Urinary bladder (tissue), 4 donors: Measurements from ENCODE around the gene HPSE2. TPM values are rescaled to one million over a fixed set of nuclear protein-coding genes. Genes with fewer than 3 reads are reported as not detected.

Experiments used
- DNase-seq: peaks from one replicate; pipeline ENCODE4 v3.0.0-alpha.2; 2015; ENCODE audit errors: extremely low spot score
- H3K27ac ChIP-seq: one replicate; pipeline ENCODE4 v1.5.1; 2013; ENCODE audit warnings: low read depth, mild to moderate bottlenecking, moderate library complexity
- H3K36me3 ChIP-seq: one replicate; pipeline ENCODE4 v1.6.1; 2013; ENCODE audit warnings: mild to moderate bottlenecking, moderate library complexity; ENCODE audit not compliant: insufficient read depth
- H3K4me1 ChIP-seq: one replicate; pipeline ENCODE4 v1.6.1; 2013; ENCODE audit warnings: mild to moderate bottlenecking, moderate library complexity; ENCODE audit not compliant: insufficient read depth
- H3K4me3 ChIP-seq: one replicate; pipeline ENCODE4 v1.5.1; 2013; ENCODE audit warnings: low read depth, low read length
- WGBS: extraction: QIAGEN DNeasy Blood & Tissue Kit; methylation state at CpG from one replicate; pipeline ENCODE4 v1.1.7; 2013; 5-methylcytosine and 5-hydroxymethylcytosine counted together
- polyA plus RNA-seq: library from polyadenylated mRNA; stranded (reverse); fragments of 200-250 nt; gene quantifications from one replicate; pipeline ENCODE4 v1.2.3, GENCODE V29; 2013
- total RNA-seq: library from RNA; depleted of rRNA; stranded (reverse); fragments of >200 nt; gene quantifications from one replicate; pipeline ENCODE4 v1.2.3, GENCODE V29; 2014
- donor health status: healthy with polysubstance abuse.
- donor health status: healthy.

Gene HPSE2
- total and polyA plus RNA-seq, 2 donors: 46.3 to 48.1 TPM

- H3K4me1 ChIP-seq: no peaks in the 10 kb centered on the region
- H3K27ac ChIP-seq: no peak overlapping the region
- H3K4me3 ChIP-seq: no peak overlapping the region
- no peak for DNase-seq
- H3K36me3 ChIP-seq: no peaks in the 10 kb centered on the region
Measured at GRCh38 chr10:98676895-98677294, 558.8 kb downstream of the HPSE2 start.

GRCh38 chr10:98675902-98676301 is 559.8 kb downstream of the HPSE2 start:
- no peak overlapping the region for H3K4me3 ChIP-seq
- WGBS: 80% methylated on average over 4 of the region's 4 CpGs
- H3K4me1 ChIP-seq: no peaks in the 10 kb centered on the region
- DNase-seq: no peak
- H3K36me3 ChIP-seq: no peaks in the 10 kb centered on the region
- no peak overlapping the region for H3K27ac ChIP-seq

GRCh38 chr10:98673171-98673782 is 562.4 kb downstream of the HPSE2 start:
- WGBS: 51% methylated on average over 1 of the region's 1 CpG
- Histone ChIP-seq H3K36me3 (no peaks in the 10 kb centered on the region), H3K4me1 (no peaks in the 10 kb centered on the region), H3K27ac (no peak overlapping the region), H3K4me3 (no peak overlapping the region)
- peak; percentile 52 for DNase-seq

GRCh38 chr10:98667081-98667480 is 568.6 kb downstream of the HPSE2 start:
- no peaks in the 10 kb centered on the region for H3K36me3 ChIP-seq
- no peak overlapping the region for H3K4me3 ChIP-seq
- H3K27ac ChIP-seq: no peak overlapping the region
- H3K4me1 ChIP-seq: no peaks in the 10 kb centered on the region
- WGBS: 66% methylated on average over 1 of the region's 1 CpG
- no peak for DNase-seq

GRCh38 chr10:98666276-98666675 is 569.4 kb downstream of the HPSE2 start:
- no peak overlapping the region for H3K27ac ChIP-seq
- no peak overlapping the region for H3K4me3 ChIP-seq
- no peak for DNase-seq
- H3K4me1 ChIP-seq: no peaks in the 10 kb centered on the region
- no peaks in the 10 kb centered on the region for H3K36me3 ChIP-seq

GRCh38 chr10:98664329-98665042 is 571.2 kb downstream of the HPSE2 start:
- H3K36me3 ChIP-seq: no peaks in the 10 kb centered on the region
- no peak overlapping the region for H3K4me3 ChIP-seq
- WGBS: 58% methylated on average over 13 of the region's 13 CpGs
- H3K27ac ChIP-seq: no peak overlapping the region
- H3K4me1 ChIP-seq: no peaks in the 10 kb centered on the region
- DNase-seq: no peak

GRCh38 chr10:98659951-98660350 is 575.7 kb downstream of the HPSE2 start:
- Histone ChIP-seq H3K36me3 (no peaks in the 10 kb centered on the region), H3K4me1 (no peaks in the 10 kb centered on the region), H3K27ac (no peak overlapping the region), H3K4me3 (no peak overlapping the region)
- no peak for DNase-seq

- Histone ChIP-seq H3K27ac (no peak overlapping the region), H3K4me3 (no peak overlapping the region), H3K36me3 (no peaks in the 10 kb centered on the region), H3K4me1 (no peaks in the 10 kb centered on the region)
- DNase-seq: no peak
Measured at GRCh38 chr10:98655492-98655891, 580.2 kb downstream of the HPSE2 start.

- Histone ChIP-seq H3K27ac (no peak overlapping the region), H3K4me1 (no peaks in the 10 kb centered on the region), H3K4me3 (no peak overlapping the region), H3K36me3 (no peaks in the 10 kb centered on the region)
- no peak for DNase-seq
- WGBS: 70% methylated on average over 2 of the region's 2 CpGs
Measured at GRCh38 chr10:98649170-98649569, 586.5 kb downstream of the HPSE2 start.

- DNase-seq: no peak
- Histone ChIP-seq H3K4me3 (no peak overlapping the region), H3K36me3 (no peaks in the 10 kb centered on the region), H3K27ac (no peak overlapping the region), H3K4me1 (no peaks in the 10 kb centered on the region)
- 59% methylated on average over 6 of the region's 6 CpGs for WGBS
Measured at GRCh38 chr10:98646998-98647917, 588.4 kb downstream of the HPSE2 start.

GRCh38 chr10:98644466-98644865 is 591.2 kb downstream of the HPSE2 start:
- Histone ChIP-seq H3K27ac (no peak overlapping the region), H3K4me3 (no peak overlapping the region), H3K4me1 (no peaks in the 10 kb centered on the region), H3K36me3 (no peaks in the 10 kb centered on the region)
- DNase-seq: no peak
- 93% methylated on average over 1 of the region's 1 CpG for WGBS

GRCh38 chr10:98642281-98642680 is 593.4 kb downstream of the HPSE2 start:
- Histone ChIP-seq H3K36me3 (no peaks in the 10 kb centered on the region), H3K4me3 (no peak overlapping the region), H3K27ac (no peak overlapping the region), H3K4me1 (no peaks in the 10 kb centered on the region)
- no peak for DNase-seq
- 93% methylated on average over 2 of the region's 2 CpGs for WGBS

GRCh38 chr10:98638920-98639319 is 596.7 kb downstream of the HPSE2 start:
- WGBS: 85% methylated on average over 5 of the region's 5 CpGs

GRCh38 chr10:98636921-98637329 is 598.7 kb downstream of the HPSE2 start:
- no peak for DNase-seq
- Histone ChIP-seq H3K36me3 (no peaks in the 10 kb centered on the region), H3K4me3 (no peak overlapping the region), H3K4me1 (no peaks in the 10 kb centered on the region), H3K27ac (no peak overlapping the region)

More at GRCh38 chr10:98638920-98639319, 596.7 kb downstream of the HPSE2 start:
- DNase-seq: no peak
- Histone ChIP-seq H3K4me3 (no peak overlapping the region), H3K27ac (no peak overlapping the region), H3K36me3 (no peaks in the 10 kb centered on the region), H3K4me1 (no peaks in the 10 kb centered on the region)
